ENCODE data around the gene SLCO6A1. TPM values are rescaled to one million over a fixed set of nuclear protein-coding genes. Genes with fewer than 3 reads are reported as not detected.

Gene SLCO6A1
- total RNA-seq, 1 experiment from 2014 or later = not detected

GRCh38 chr5:102483736-102484135, 15.1 kb downstream of the SLCO6A1 start:
- H3K9ac ChIP-seq (ENCODE audit: low read length) = no peak overlapping the region
- H3K9me2 ChIP-seq (replicated peaks; ENCODE audit: low read length) = no peaks in the 10 kb centered on the region
- ATAC-seq (no peak), DNase-seq (peak; percentile 33)
- H3K27me3 ChIP-seq (ENCODE audit: low read length) = peaks cover 35% of the 10 kb centered on the region
- intact Hi-C loops (cut with micrococcal nuclease) = no loop called here
- no peaks in the 10 kb centered on the region for H3F3A ChIP-seq (ENCODE audit: low read length, unreplicated experiment)
- no peaks in the 10 kb centered on the region for H3K9me3 ChIP-seq (ENCODE audit: low read length)
- ChIA-PET POLR2A (ENCODE audit: unreplicated experiment) (no interaction called here), CTCF (no interaction called here)
- no peaks in the 10 kb centered on the region for H4K20me1 ChIP-seq (ENCODE audit: low read length)
- BruUV-seq (replicated peaks) = no TSS peak
- H3K4me2 ChIP-seq (ENCODE audit: low read length) = no peak overlapping the region
- no peaks in the 10 kb centered on the region for H3K36me3 ChIP-seq (ENCODE audit: low read depth, low read length)
- no peaks in the 10 kb centered on the region for H3K4me1 ChIP-seq (ENCODE audit: insufficient read depth, low read length)
- no peak overlapping the region for H2AFZ ChIP-seq (ENCODE audit: low read length)
- TF ChIP-seq EZH2 (IDR thresholded peaks at IDR 0.05; ENCODE audit: low read length, unreplicated experiment) (no peak), EZH2phosphoT487 (IDR thresholded peaks at IDR 0.05; ENCODE audit: borderline replicate concordance, low read length) (no peak)
- TF ChIP-seq, protein P1, sequence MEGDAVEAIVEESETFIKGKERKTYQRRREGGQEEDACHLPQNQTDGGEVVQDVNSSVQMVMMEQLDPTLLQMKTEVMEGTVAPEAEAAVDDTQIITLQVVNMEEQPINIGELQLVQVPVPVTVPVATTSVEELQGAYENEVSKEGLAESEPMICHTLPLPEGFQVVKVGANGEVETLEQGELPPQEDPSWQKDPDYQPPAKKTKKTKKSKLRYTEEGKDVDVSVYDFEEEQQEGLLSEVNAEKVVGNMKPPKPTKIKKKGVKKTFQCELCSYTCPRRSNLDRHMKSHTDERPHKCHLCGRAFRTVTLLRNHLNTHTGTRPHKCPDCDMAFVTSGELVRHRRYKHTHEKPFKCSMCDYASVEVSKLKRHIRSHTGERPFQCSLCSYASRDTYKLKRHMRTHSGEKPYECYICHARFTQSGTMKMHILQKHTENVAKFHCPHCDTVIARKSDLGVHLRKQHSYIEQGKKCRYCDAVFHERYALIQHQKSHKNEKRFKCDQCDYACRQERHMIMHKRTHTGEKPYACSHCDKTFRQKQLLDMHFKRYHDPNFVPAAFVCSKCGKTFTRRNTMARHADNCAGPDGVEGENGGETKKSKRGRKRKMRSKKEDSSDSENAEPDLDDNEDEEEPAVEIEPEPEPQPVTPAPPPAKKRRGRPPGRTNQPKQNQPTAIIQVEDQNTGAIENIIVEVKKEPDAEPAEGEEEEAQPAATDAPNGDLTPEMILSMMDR (conservative IDR thresholded peaks at IDR 0.05; ENCODE audit: low read depth, low read length) = no peak
- H3K27ac ChIP-seq (ENCODE audit: low read length) = no peak overlapping the region
- H3K4me3 ChIP-seq (ENCODE audit: low read length) = no peak overlapping the region
- H3K79me2 ChIP-seq (ENCODE audit: low read length) = no peaks in the 10 kb centered on the region

- no peak for ATAC-seq
These were observed 17.6 kb downstream of the SLCO6A1 start for GRCh38 chr5:102481054-102481715.

GRCh38 chr5:102453716-102454115, 45.1 kb downstream of the SLCO6A1 start:
- Histone ChIP-seq H3F3A (ENCODE audit: low read length, unreplicated experiment) (no peaks in the 10 kb centered on the region), H3K36me3 (ENCODE audit: low read depth, low read length) (no peaks in the 10 kb centered on the region), H3K79me2 (ENCODE audit: low read length) (no peaks in the 10 kb centered on the region), H3K27me3 (ENCODE audit: low read length) (peaks cover 5% of the 10 kb centered on the region), H3K9me2 (replicated peaks; ENCODE audit: low read length) (no peaks in the 10 kb centered on the region), H3K9me3 (ENCODE audit: low read length) (no peaks in the 10 kb centered on the region), H3K4me1 (ENCODE audit: insufficient read depth, low read length) (no peaks in the 10 kb centered on the region), H3K4me3 (ENCODE audit: low read length) (peak overlapping the region; percentile 36), H3K27ac (ENCODE audit: low read length) (no peak overlapping the region), H4K20me1 (ENCODE audit: low read length) (no peaks in the 10 kb centered on the region), H3K9ac (ENCODE audit: low read length) (no peak overlapping the region), H3K4me2 (ENCODE audit: low read length) (peak overlapping the region; percentile 55), H2AFZ (ENCODE audit: low read length) (peak overlapping the region; percentile 38)
- no peak for ATAC-seq
- DNase-seq = no peak
- BruUV-seq (replicated peaks) = no TSS peak
- ChIA-PET POLR2A (ENCODE audit: unreplicated experiment) (no interaction called here), CTCF (no interaction called here)
- TF ChIP-seq, protein P1 (conservative IDR thresholded peaks at IDR 0.05; ENCODE audit: low read depth, low read length) = no peak
- no peak for TF ChIP-seq EZH2phosphoT487 (IDR thresholded peaks at IDR 0.05; ENCODE audit: borderline replicate concordance, low read length)
- TF ChIP-seq EZH2 (IDR thresholded peaks at IDR 0.05; ENCODE audit: low read length, unreplicated experiment) = no peak
- intact Hi-C loops (cut with micrococcal nuclease) = loop anchor here (5.0 kb wide), 1 partner anchor 54 kb away; no protein-coding TSS in a partner anchor

More at GRCh38 chr5:102481054-102481715, 17.6 kb downstream of the SLCO6A1 start:
- Histone ChIP-seq H3K4me3 (ENCODE audit: low read length) (no peak overlapping the region), H2AFZ (ENCODE audit: low read length) (no peak overlapping the region), H3K4me1 (ENCODE audit: insufficient read depth, low read length) (no peaks in the 10 kb centered on the region), H3K79me2 (ENCODE audit: low read length) (no peaks in the 10 kb centered on the region), H3K9me3 (ENCODE audit: low read length) (no peaks in the 10 kb centered on the region), H3K27ac (ENCODE audit: low read length) (no peak overlapping the region), H4K20me1 (ENCODE audit: low read length) (no peaks in the 10 kb centered on the region), H3F3A (ENCODE audit: low read length, unreplicated experiment) (no peaks in the 10 kb centered on the region), H3K9me2 (replicated peaks; ENCODE audit: low read length) (no peaks in the 10 kb centered on the region), H3K4me2 (ENCODE audit: low read length) (no peak overlapping the region), H3K9ac (ENCODE audit: low read length) (no peak overlapping the region), H3K36me3 (ENCODE audit: low read depth, low read length) (no peaks in the 10 kb centered on the region), H3K27me3 (ENCODE audit: low read length) (peaks cover 12% of the 10 kb centered on the region; the same call in 1 of the 2 replicates)
- no peak for TF ChIP-seq EZH2phosphoT487 (IDR thresholded peaks at IDR 0.05; ENCODE audit: borderline replicate concordance, low read length)
- TF ChIP-seq EZH2 (IDR thresholded peaks at IDR 0.05; ENCODE audit: low read length, unreplicated experiment) = no peak
- ChIA-PET POLR2A (ENCODE audit: unreplicated experiment) (no interaction called here), CTCF (no interaction called here)
- peak; percentile 19 for DNase-seq
- intact Hi-C loops (cut with micrococcal nuclease) = no loop called here
- no TSS peak for BruUV-seq (replicated peaks)
